Gastrocnemius medialis (tissue), 4 donors: Measurements from ENCODE around the gene GIT2.

ENCODE experiments used
- POLR2A ChIP-seq, 2 donors: fragments of 450-650 bp; IDR thresholded peaks; one replicate each; pipeline ENCODE4 v1.6.1; 2017; ENCODE audit warnings: antibody characterized with exemption in 2 of 2, mild to moderate bottlenecking in 2 of 2, moderate library complexity in 2 of 2
- TF ChIP-seq, protein P1 (sequence below), 5 experiments: fragments of 450-650 bp in 3 of 5; fragments of 200-600 bp in 2 of 5; sonication (generic) in 2 of 5; IDR thresholded peaks in 4 of 5; conservative IDR thresholded peaks in 1 of 5; 1 replicate in 4 of 5; 2 replicates in 1 of 5; pipeline ENCODE4 v1.5.1; 2016 to 2019; ENCODE audit warnings: antibody characterized with exemption in 5 of 5, mild to moderate bottlenecking in 3 of 5, moderate library complexity in 3 of 5

DNA sequence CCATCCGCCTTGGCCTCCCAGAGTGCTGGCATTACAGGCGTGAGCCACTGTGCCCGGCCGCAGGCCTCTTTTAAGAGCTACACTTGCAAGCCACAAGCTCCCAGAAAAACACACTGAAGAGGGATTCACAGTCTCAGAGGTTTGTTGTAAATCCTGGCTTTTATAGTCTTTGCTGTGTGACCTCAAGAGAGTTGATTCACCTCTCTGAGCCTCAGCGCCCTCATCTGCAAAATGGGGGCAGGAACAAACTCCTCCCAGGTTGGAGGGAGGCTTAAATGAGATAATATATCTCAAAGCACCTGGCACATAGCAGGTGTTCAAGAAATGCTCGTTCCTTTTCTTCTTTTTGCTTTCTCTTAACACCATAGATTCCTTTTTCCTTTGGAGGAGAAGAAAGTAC lies 100.0 kb downstream of the GIT2 start:
- TF ChIP-seq, protein P1, sequence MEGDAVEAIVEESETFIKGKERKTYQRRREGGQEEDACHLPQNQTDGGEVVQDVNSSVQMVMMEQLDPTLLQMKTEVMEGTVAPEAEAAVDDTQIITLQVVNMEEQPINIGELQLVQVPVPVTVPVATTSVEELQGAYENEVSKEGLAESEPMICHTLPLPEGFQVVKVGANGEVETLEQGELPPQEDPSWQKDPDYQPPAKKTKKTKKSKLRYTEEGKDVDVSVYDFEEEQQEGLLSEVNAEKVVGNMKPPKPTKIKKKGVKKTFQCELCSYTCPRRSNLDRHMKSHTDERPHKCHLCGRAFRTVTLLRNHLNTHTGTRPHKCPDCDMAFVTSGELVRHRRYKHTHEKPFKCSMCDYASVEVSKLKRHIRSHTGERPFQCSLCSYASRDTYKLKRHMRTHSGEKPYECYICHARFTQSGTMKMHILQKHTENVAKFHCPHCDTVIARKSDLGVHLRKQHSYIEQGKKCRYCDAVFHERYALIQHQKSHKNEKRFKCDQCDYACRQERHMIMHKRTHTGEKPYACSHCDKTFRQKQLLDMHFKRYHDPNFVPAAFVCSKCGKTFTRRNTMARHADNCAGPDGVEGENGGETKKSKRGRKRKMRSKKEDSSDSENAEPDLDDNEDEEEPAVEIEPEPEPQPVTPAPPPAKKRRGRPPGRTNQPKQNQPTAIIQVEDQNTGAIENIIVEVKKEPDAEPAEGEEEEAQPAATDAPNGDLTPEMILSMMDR (IDR thresholded peaks at IDR 0.05 in 4 of 5, conservative IDR thresholded peaks at IDR 0.05 in 1 of 5): no peak
- no peak for TF ChIP-seq POLR2A (IDR thresholded peaks at IDR 0.05)
